Chondrocyte (in vitro differentiated cells): ENCODE results near the gene XDH. TPM values are rescaled to one million over a fixed set of nuclear protein-coding genes. Genes with fewer than 3 reads are reported as not detected.

Source experiments
- DNase-seq: peaks from one replicate; pipeline ENCODE4 v3.0.0; 2021; ENCODE audit warnings: mixed read lengths, low spot score
- H3K27ac Mint-ChIP-seq: one replicate; pipeline ENCODE4 v1.8.0; 2021; ENCODE audit warnings: mild to moderate bottlenecking, moderate library complexity, mixed read lengths; ENCODE audit not compliant: unreplicated experiment
- H3K27me3 Mint-ChIP-seq: 2 replicates; pipeline ENCODE4 v1.8.0; 2021; ENCODE audit warnings: low read depth, mixed read lengths
- H3K36me3 Mint-ChIP-seq: 2 replicates; pipeline ENCODE4 v1.8.0; 2021; ENCODE audit warnings: low read depth, mixed read lengths
- H3K4me1 Mint-ChIP-seq: 2 replicates; pipeline ENCODE4 v1.8.0; 2021; ENCODE audit warnings: low read depth, mild to moderate bottlenecking, mixed read lengths
- H3K4me3 Mint-ChIP-seq: one replicate; pipeline ENCODE4 v1.8.0; 2021; ENCODE audit warnings: mild to moderate bottlenecking, moderate library complexity, mixed read lengths; ENCODE audit not compliant: unreplicated experiment
- H3K9me3 Mint-ChIP-seq: 2 replicates; pipeline ENCODE4 v1.8.0; 2021; ENCODE audit warnings: low read depth, mixed read lengths
- total RNA-seq: library from RNA; stranded (reverse); gene quantifications from 3 replicates; pipeline ENCODE4 v1.2.1, GENCODE V29; 2021
- TF ChIP-seq, protein P1 (sequence below): fragments of 200-600 bp; sonication (generic); IDR thresholded peaks from 2 replicates; pipeline ENCODE4 v1.5.0; 2021; ENCODE audit warnings: antibody characterized with exemption, mild to moderate bottlenecking, moderate library complexity

Gene XDH
- total RNA-seq, 1 donor from 2014 or later: 0.12 TPM

DNA sequence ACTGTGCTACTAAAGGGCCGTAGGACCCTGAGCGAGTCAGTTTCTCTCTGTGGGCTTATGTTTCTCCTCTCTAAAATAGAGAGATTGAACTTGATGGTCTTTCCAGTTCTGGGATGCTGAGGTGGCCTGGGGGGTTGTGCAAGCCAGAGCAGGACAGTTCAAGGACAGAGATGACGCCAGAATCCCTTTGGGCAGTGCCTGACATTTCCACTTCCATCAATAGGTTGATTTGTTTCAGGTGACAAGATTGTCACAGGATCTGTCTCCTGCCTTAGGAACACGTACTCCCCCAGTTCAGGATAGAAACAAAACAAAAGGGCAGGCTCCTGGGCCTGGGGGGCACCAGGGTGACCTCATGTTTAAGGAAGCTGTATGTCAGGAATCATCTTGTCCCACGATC is 82.0 kb downstream of the XDH start:
- no peak overlapping the region for H3K4me3 Mint-ChIP-seq
- DNase-seq: no peak
- H3K27ac Mint-ChIP-seq: no peak overlapping the region
- peaks cover 26% of the 10 kb centered on the region for H3K4me1 Mint-ChIP-seq
- peaks cover 9% of the 10 kb centered on the region for H3K27me3 Mint-ChIP-seq
- TF ChIP-seq, protein P1, sequence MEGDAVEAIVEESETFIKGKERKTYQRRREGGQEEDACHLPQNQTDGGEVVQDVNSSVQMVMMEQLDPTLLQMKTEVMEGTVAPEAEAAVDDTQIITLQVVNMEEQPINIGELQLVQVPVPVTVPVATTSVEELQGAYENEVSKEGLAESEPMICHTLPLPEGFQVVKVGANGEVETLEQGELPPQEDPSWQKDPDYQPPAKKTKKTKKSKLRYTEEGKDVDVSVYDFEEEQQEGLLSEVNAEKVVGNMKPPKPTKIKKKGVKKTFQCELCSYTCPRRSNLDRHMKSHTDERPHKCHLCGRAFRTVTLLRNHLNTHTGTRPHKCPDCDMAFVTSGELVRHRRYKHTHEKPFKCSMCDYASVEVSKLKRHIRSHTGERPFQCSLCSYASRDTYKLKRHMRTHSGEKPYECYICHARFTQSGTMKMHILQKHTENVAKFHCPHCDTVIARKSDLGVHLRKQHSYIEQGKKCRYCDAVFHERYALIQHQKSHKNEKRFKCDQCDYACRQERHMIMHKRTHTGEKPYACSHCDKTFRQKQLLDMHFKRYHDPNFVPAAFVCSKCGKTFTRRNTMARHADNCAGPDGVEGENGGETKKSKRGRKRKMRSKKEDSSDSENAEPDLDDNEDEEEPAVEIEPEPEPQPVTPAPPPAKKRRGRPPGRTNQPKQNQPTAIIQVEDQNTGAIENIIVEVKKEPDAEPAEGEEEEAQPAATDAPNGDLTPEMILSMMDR: no peak
- no peaks in the 10 kb centered on the region for H3K36me3 Mint-ChIP-seq
- no peaks in the 10 kb centered on the region for H3K9me3 Mint-ChIP-seq

DNA sequence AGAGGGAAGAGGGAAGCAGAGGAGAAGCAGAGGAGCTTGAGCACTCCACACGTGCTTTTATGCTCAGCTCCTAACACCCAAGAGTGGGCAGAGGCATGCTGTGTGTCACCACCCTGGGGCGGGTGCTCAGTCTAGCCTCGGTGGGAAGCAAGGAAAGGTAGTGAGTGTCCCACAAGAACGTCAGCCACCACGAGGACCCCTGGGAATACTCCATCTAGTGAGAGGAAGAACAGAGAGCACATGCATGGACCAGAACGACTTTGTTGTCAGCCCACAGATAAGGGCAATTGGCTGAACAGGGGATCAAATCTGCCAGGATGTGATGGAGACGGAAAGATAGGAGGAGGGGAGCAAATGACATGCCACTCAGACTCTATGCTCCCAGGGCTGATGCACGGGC is 83.4 kb downstream of the XDH start:
- no peak overlapping the region for H3K27ac Mint-ChIP-seq
- peaks cover 16% of the 10 kb centered on the region for H3K4me1 Mint-ChIP-seq
- no peak for DNase-seq
- TF ChIP-seq, protein P1: no peak
- no peaks in the 10 kb centered on the region for H3K36me3 Mint-ChIP-seq
- peaks cover 9% of the 10 kb centered on the region for H3K27me3 Mint-ChIP-seq
- H3K9me3 Mint-ChIP-seq: no peaks in the 10 kb centered on the region
- no peak overlapping the region for H3K4me3 Mint-ChIP-seq

- no peak for DNase-seq
- TF ChIP-seq, protein P1: no peak
- Mint-ChIP-seq H3K27me3 (peaks cover 9% of the 10 kb centered on the region), H3K9me3 (no peaks in the 10 kb centered on the region), H3K4me1 (peaks cover 5% of the 10 kb centered on the region), H3K4me3 (no peak overlapping the region), H3K36me3 (no peaks in the 10 kb centered on the region), H3K27ac (no peak overlapping the region)
These were observed 85.4 kb downstream of the XDH start for GRCh38 chr2:31329081-31329625.

DNA sequence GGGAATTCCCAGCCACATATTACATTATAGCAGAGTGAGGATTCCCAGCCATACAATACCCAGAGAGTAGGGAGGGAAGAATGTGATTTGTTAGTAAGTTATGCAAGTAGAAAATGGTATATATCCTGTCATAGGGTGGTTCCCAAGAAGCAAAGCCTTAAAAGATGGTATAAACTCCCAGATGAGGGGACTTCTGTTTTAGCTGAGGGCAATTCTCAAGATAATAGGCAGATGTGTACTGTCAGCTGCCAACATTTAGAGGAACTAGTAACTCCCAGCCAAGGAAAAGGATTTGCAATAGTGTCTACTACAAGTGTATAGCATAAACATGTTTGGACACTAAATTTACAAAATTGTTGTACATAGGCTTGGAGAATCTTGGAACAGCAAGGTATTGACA is 86.5 kb downstream of the XDH start:
- H3K4me3 Mint-ChIP-seq: no peak overlapping the region
- no peak overlapping the region for H3K27ac Mint-ChIP-seq
- H3K27me3 Mint-ChIP-seq: peaks cover 7% of the 10 kb centered on the region
- TF ChIP-seq, protein P1: no peak
- peaks cover 5% of the 10 kb centered on the region for H3K4me1 Mint-ChIP-seq
- H3K36me3 Mint-ChIP-seq: no peaks in the 10 kb centered on the region
- no peaks in the 10 kb centered on the region for H3K9me3 Mint-ChIP-seq
- no peak for DNase-seq

- no peaks in the 10 kb centered on the region for H3K9me3 Mint-ChIP-seq
- peaks cover 7% of the 10 kb centered on the region for H3K27me3 Mint-ChIP-seq
- TF ChIP-seq, protein P1: no peak
- H3K27ac Mint-ChIP-seq: no peak overlapping the region
- no peaks in the 10 kb centered on the region for H3K36me3 Mint-ChIP-seq
- H3K4me3 Mint-ChIP-seq: no peak overlapping the region
- H3K4me1 Mint-ChIP-seq: peaks cover 9% of the 10 kb centered on the region
- no peak for DNase-seq
These were observed 87.0 kb downstream of the XDH start for GRCh38 chr2:31327505-31327904.
